Endothelial cell of umbilical vein (primary cell): Measurements from ENCODE around the gene HOXA2. TPM values are rescaled to one million over a fixed set of nuclear protein-coding genes. Genes with fewer than 3 reads are reported as not detected.

ENCODE experiments used
- BruUV-seq: library from RNA; stranded (reverse); fragments of 400-500 nt; replicated peaks from 2 replicates; lab custom pipeline; 2021; lab: Mats Ljungman, UMichigan
- CTCF ChIA-PET: fragments of 300-600, 350-600 bp; sonication (Branson Sonifier 250); formaldehyde crosslinking; loops from one replicate; lab custom pipeline; 2021; ENCODE audit warnings: antibody characterized with exemption, inconsistent platforms; lab: Charles Lee
- POLR2A ChIA-PET: fragments of 300-600, 350-600 bp; sonication (Branson Sonifier 250); formaldehyde crosslinking; loops from one replicate; lab custom pipeline; 2021; ENCODE audit warnings: antibody characterized with exemption, inconsistent platforms; lab: Charles Lee
- DNase-seq: peaks from one replicate; pipeline ENCODE4 v3.0.0-alpha.2; 2011; ENCODE audit warnings: low read depth, low spot score
- FAIRE-seq: peaks from 2 replicates; lab custom pipeline; 2011; peaks lifted over from hg19 to GRCh38; lab: Jason Lieb, UNC
- H2AFZ ChIP-seq: 2 replicates; pipeline ENCODE4 v1.6.0; 2012; ENCODE audit warnings: low read depth, low read length, control low read depth, inconsistent platforms
- H3K27ac ChIP-seq: 2 replicates; pipeline ENCODE4 v1.5.1; 2011; ENCODE audit warnings: low read depth, mild to moderate bottlenecking, control low read depth, low read length, moderate library complexity; ENCODE audit not compliant: insufficient read depth
- H3K27me3 ChIP-seq, 2 experiments: 2 replicates each; pipeline versions ENCODE4 v1.6.0 to v1.6.1; 2011; ENCODE audit warnings: low read length in 2 of 2, mixed read lengths in 1 of 2; ENCODE audit not compliant: control insufficient read depth in 2 of 2, insufficient read depth in 2 of 2
- H3K36me3 ChIP-seq, 2 experiments: 2 replicates in 1 of 2; 3 replicates in 1 of 2; pipeline ENCODE4 v1.5.1; 2011; ENCODE audit warnings: low read length in 2 of 2, mild to moderate bottlenecking in 1 of 2, moderate library complexity in 1 of 2; ENCODE audit not compliant: control insufficient read depth in 2 of 2, insufficient read depth in 2 of 2; ENCODE audit errors: extremely low read depth in 1 of 2
- H3K4me1 ChIP-seq: 3 replicates; pipeline ENCODE4 v1.5.1; 2011; ENCODE audit warnings: mild to moderate bottlenecking, low read length; ENCODE audit not compliant: control insufficient read depth, insufficient read depth; ENCODE audit errors: extremely low read depth
- H3K4me2 ChIP-seq: 2 replicates; pipeline ENCODE4 v1.6.1; 2011; ENCODE audit warnings: low read length, control low read depth, mixed read lengths; ENCODE audit not compliant: insufficient read depth
- H3K4me3 ChIP-seq, 3 experiments: fragments of 200-600 bp in 1 of 3; sonication (generic), shearing (Covaris generic) in 1 of 3; replicated peaks in 1 of 3; 2 replicates each; pipeline ENCODE4 v1.5.1; 2011 to 2016; ENCODE audit warnings: control low read depth in 3 of 3, low read length in 3 of 3, mild to moderate bottlenecking in 2 of 3, inconsistent platforms in 1 of 3, low read depth in 1 of 3, moderate library complexity in 1 of 3; ENCODE audit not compliant: insufficient read depth in 1 of 3
- H3K79me2 ChIP-seq: 2 replicates; pipeline ENCODE4 v1.6.0; 2012; ENCODE audit warnings: low read length, inconsistent platforms; ENCODE audit not compliant: control insufficient read depth, insufficient read depth
- H3K9ac ChIP-seq: replicated peaks from 2 replicates; pipeline ENCODE3; 2011; ENCODE audit warnings: low read length, control low read depth; ENCODE audit not compliant: insufficient read depth; ENCODE audit errors: extremely low read depth
- H3K9me1 ChIP-seq: replicated peaks from 3 replicates; pipeline ENCODE4 v1.6.0; 2011; ENCODE audit warnings: mild to moderate bottlenecking, low read length; ENCODE audit not compliant: control insufficient read depth, insufficient read depth; ENCODE audit errors: extremely low read depth
- H3K9me3 ChIP-seq: replicated peaks from 2 replicates; pipeline ENCODE4 v1.5.1; 2012; ENCODE audit warnings: low read length, inconsistent platforms; ENCODE audit not compliant: control insufficient read depth, insufficient read depth
- H4K20me1 ChIP-seq: replicated peaks from 2 replicates; pipeline ENCODE3; 2011; ENCODE audit warnings: mild to moderate bottlenecking, low read length; ENCODE audit not compliant: control insufficient read depth, insufficient read depth; ENCODE audit errors: extremely low read depth
- EZH2 ChIP-seq: IDR thresholded peaks from 2 replicates; pipeline ENCODE4 v1.6.1; 2012; ENCODE audit warnings: borderline replicate concordance, low read depth, mild to moderate bottlenecking, moderate library complexity, low read length, inconsistent platforms; ENCODE audit not compliant: severe bottlenecking
- FOS ChIP-seq: IDR thresholded peaks from 2 replicates; pipeline ENCODE4 v1.6.1; 2011; ENCODE audit warnings: mild to moderate bottlenecking, low read length, moderate library complexity, borderline replicate concordance; ENCODE audit not compliant: insufficient read depth
- GATA2 ChIP-seq: IDR thresholded peaks from 2 replicates; pipeline ENCODE4 v1.7.0; 2011; ENCODE audit warnings: low read depth, mild to moderate bottlenecking, moderate library complexity, mixed read lengths, low read length; ENCODE audit not compliant: insufficient read length, insufficient read depth
- JUN ChIP-seq: IDR thresholded peaks from 2 replicates; pipeline ENCODE4 v1.6.1; 2011; ENCODE audit warnings: borderline replicate concordance, low read depth; ENCODE audit not compliant: insufficient read length, insufficient read depth
- MYC ChIP-seq: IDR thresholded peaks from one replicate; pipeline ENCODE4 v1.6.1; 2011; ENCODE audit warnings: mild to moderate bottlenecking, low read depth, low read length
- POLR2AphosphoS5 ChIP-seq: IDR thresholded peaks from 2 replicates; pipeline ENCODE4 v1.6.1; 2012; ENCODE audit warnings: low read depth, mild to moderate bottlenecking, control low read depth, low read length, moderate library complexity; ENCODE audit not compliant: insufficient read depth
- dilution Hi-C: fragments of 300-500 bp; cut with MboI; formaldehyde crosslinking; loops from one replicate; pipeline ENCODE4 v1.15.0; 2019; ENCODE audit warnings: low sequenced_read_pairs; ENCODE audit not compliant: extremely low pct_ligation_motif_present
- intact Hi-C: fragments of 100-400 bp; cut with micrococcal nuclease; formaldehyde crosslinking; loops from one replicate; pipeline ENCODE4 v1.10.0; 2022
- polyA plus RNA-seq, 4 experiments: library from polyadenylated mRNA; depleted of rRNA in 3 of 4; stranded (reverse) in 3 of 4; unstranded in 1 of 4; fragments of >200 nt; gene quantifications; 2 replicates each; pipeline versions ENCODE4 v1.2.1 to v1.2.3, GENCODE V29; 2011 to 2012; ENCODE audit warnings: missing spikeins in 1 of 4
- total RNA-seq: library from RNA; stranded (reverse); gene quantifications from 2 replicates; pipeline ENCODE4 v1.2.3, GENCODE V29; 2021
- TF ChIP-seq, protein P1 (sequence below), 2 donors: IDR thresholded peaks; 1 replicate in 1 of 2; 2 replicates in 1 of 2; pipeline ENCODE4 v1.5.1; 2011; ENCODE audit warnings: low read length in 2 of 2, mild to moderate bottlenecking in 2 of 2, moderate library complexity in 2 of 2, control low read depth in 1 of 2, inconsistent platforms in 1 of 2, low read depth in 1 of 2; ENCODE audit not compliant: insufficient read depth in 1 of 2; ENCODE audit errors: extremely low read depth in 1 of 2

Gene HOXA2
- total and polyA plus RNA-seq, 2 donors (not counting 3 experiments of a cell fraction or from before 2014, with no cell fraction given): 1.6 to 2.3 TPM

- intact Hi-C loops (loop anchor here (2.0 kb wide), 1 partner anchor 29 kb away; the partner anchor contains the start of gene HOXA1), dilution Hi-C loops (no loop called here)
- ChIA-PET POLR2A (interaction anchor here (0.6 kb wide), 1 partner anchor 9 kb away, joined by 3 read pairs; no protein-coding TSS in a partner anchor), CTCF (interaction anchor here (0.7 to 2.1 kb wide), 6 partner anchors 16 to 209 kb away, joined by 3 to 5 read pairs (median 3); no protein-coding TSS in a partner anchor)
- TF ChIP-seq EZH2: no peak
- peak; percentile 63 for TF ChIP-seq JUN
- peak; percentile 35 for TF ChIP-seq FOS
- TF ChIP-seq GATA2: peak; percentile 87
- TF ChIP-seq, protein P1, sequence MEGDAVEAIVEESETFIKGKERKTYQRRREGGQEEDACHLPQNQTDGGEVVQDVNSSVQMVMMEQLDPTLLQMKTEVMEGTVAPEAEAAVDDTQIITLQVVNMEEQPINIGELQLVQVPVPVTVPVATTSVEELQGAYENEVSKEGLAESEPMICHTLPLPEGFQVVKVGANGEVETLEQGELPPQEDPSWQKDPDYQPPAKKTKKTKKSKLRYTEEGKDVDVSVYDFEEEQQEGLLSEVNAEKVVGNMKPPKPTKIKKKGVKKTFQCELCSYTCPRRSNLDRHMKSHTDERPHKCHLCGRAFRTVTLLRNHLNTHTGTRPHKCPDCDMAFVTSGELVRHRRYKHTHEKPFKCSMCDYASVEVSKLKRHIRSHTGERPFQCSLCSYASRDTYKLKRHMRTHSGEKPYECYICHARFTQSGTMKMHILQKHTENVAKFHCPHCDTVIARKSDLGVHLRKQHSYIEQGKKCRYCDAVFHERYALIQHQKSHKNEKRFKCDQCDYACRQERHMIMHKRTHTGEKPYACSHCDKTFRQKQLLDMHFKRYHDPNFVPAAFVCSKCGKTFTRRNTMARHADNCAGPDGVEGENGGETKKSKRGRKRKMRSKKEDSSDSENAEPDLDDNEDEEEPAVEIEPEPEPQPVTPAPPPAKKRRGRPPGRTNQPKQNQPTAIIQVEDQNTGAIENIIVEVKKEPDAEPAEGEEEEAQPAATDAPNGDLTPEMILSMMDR (IDR thresholded peaks at IDR 0.05; ENCODE audit: extremely low read depth in 1 of 2, insufficient read depth in 1 of 2, low read depth in 1 of 2, low read length in 2 of 2): no peak
- TF ChIP-seq POLR2AphosphoS5: no peak
- no peak for TF ChIP-seq MYC
- Histone ChIP-seq H3K4me1 (peaks cover 5% of the 10 kb centered on the region), H4K20me1 (no peaks in the 10 kb centered on the region), H3K4me2 (no peak overlapping the region), H3K4me3 (no peak overlapping the region), H3K9me3 (no peaks in the 10 kb centered on the region), H3K9ac (no peak overlapping the region), H3K9me1 (no peaks in the 10 kb centered on the region), H3K36me3 (no peaks in the 10 kb centered on the region), H3K79me2 (no peaks in the 10 kb centered on the region), H3K27me3 (no peaks in the 10 kb centered on the region), H3K27ac (no peak overlapping the region), H2AFZ (no peak overlapping the region)
- BruUV-seq: no TSS peak
- FAIRE-seq: peak; percentile 50
- DNase-seq: peak; percentile 69
Measured at GRCh38 chr7:27066148-27066547, 36.3 kb downstream of the HOXA2 start.
